ENCODE results near the gene SLC45A3.

SLC45A3 gene

DNA sequence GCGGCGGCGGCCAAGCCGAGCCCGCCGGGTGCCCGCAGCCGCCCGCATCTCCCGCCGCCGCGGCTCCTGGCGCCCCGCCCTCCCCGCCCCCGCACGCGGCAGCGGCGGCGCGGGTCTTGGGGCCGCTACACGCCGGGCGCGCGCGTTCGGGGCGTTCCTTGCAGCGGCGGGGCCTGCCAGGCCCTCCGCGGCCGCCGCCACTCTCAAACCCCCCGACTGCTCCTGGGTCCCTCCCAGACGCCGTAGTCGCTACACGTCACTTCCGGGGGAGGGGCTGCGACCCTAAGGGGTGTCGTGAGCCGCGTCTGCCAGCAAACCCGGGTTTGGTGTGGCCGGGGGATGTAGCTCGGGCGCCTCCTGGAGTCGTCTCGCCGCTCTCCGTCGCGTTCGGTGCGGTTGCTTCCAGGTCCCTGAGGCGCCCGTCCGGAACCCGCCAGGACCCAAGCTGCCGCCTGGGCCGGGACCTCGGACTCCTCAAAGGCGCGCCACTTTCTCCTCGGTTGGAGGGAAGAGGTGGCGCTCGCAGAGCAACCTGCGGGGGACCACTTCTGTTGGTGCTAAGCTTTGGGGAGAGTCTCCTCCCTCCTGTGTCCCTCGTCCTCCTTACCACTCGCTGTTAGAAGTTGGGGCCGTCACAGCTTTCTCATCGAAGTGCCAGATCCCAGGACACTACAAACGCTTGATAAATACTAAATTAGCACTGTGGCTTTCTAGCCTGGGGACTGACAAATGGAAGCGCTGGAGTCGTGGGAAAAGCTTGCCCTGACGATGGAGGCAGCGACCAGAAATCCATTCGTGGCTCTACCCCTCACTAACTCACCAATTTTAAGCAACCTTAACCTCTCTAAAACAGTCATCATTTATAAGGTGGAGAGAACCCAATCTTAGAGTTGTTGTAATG, 48.3 kb downstream of the SLC45A3 start, which contains the start of gene ELK4:
TSS of gene ELK4 (minus strand) at position 244 of the 901 bp plus-strand sequence. CDS start 8,129 bp downstream, outside the sequence.
- DNase-seq (ENCODE audit: low read depth, low spot score): peak; percentile 98
- H3K4me3 ChIP-seq (ENCODE audit: low read depth, low read length): peak within 1 kb of the TSS; percentile 80
- in situ Hi-C loops (cut with HindIII; ENCODE audit: low sequenced_read_pairs): no loop called here
- TF ChIP-seq, protein P1, sequence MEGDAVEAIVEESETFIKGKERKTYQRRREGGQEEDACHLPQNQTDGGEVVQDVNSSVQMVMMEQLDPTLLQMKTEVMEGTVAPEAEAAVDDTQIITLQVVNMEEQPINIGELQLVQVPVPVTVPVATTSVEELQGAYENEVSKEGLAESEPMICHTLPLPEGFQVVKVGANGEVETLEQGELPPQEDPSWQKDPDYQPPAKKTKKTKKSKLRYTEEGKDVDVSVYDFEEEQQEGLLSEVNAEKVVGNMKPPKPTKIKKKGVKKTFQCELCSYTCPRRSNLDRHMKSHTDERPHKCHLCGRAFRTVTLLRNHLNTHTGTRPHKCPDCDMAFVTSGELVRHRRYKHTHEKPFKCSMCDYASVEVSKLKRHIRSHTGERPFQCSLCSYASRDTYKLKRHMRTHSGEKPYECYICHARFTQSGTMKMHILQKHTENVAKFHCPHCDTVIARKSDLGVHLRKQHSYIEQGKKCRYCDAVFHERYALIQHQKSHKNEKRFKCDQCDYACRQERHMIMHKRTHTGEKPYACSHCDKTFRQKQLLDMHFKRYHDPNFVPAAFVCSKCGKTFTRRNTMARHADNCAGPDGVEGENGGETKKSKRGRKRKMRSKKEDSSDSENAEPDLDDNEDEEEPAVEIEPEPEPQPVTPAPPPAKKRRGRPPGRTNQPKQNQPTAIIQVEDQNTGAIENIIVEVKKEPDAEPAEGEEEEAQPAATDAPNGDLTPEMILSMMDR (IDR thresholded peaks at IDR 0.05; ENCODE audit: low read depth, low read length): peak; percentile 77

DNA sequence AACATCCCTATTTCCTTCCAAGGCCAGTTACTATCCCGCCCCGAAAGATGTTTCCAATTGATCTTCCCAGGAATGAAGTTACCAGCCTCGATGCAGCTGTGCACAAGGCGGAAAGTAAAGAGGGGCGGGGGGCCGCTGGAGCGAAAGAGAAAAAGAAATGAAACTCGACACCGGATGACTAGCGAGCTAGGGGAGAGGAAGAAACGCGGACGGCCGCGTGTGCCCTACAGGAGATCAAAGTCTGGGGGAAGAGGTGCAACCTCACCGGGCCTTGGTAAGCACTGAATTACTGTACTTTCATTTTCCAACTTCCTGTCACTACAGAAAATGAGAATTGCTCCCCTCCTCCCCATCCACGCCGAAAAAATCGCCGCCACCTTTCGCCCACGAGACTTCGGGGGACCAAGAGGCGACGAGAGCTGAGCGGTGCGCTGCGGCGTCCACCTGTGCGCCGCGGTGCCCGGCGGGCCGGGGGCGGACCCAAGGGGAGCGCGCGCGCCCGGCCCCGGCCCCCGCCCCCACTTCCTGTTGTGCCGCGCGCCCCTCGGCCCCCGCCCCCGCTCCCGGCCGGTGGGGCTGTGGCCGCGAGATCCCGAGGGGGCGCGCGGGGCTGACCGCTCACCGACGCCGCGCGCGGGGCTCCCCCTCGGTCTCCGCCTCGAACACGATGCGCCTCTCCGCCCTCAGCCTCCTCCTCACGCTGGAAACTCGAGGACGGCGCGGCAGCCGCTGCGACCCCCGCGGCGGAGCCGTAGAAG, 49.1 kb downstream of the SLC45A3 start:
- TF ChIP-seq, protein P1 (IDR thresholded peaks at IDR 0.05; ENCODE audit: low read depth, low read length): no peak
- peak; percentile 87 for DNase-seq (ENCODE audit: low read depth, low spot score)
- H3K4me3 ChIP-seq (ENCODE audit: low read depth, low read length): peak overlapping the region; percentile 80
- in situ Hi-C loops (cut with HindIII; ENCODE audit: low sequenced_read_pairs): no loop called here

DNA sequence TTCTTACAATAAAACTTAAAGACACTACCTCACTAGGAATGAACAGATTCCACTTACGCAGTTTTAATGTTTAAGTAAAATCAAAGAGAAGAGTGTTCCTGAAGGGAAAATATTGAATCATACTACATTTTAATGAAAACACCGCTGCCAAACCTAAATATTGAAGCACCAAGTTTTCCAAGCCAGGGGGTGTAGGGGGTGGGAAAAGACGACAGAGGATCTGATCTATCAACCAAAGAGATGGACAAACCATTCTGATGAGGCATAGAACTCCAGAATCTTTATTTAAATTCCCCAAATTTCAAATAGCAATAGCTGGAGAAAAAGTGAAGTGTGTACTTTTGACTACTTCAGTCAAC, 49.7 kb downstream of the SLC45A3 start:
- TF ChIP-seq, protein P1 (IDR thresholded peaks at IDR 0.05; ENCODE audit: low read depth, low read length): no peak
- H3K4me3 ChIP-seq (ENCODE audit: low read depth, low read length): peak overlapping the region; percentile 80
- in situ Hi-C loops (cut with HindIII; ENCODE audit: low sequenced_read_pairs): no loop called here
- DNase-seq (ENCODE audit: low read depth, low spot score): no peak

DNA sequence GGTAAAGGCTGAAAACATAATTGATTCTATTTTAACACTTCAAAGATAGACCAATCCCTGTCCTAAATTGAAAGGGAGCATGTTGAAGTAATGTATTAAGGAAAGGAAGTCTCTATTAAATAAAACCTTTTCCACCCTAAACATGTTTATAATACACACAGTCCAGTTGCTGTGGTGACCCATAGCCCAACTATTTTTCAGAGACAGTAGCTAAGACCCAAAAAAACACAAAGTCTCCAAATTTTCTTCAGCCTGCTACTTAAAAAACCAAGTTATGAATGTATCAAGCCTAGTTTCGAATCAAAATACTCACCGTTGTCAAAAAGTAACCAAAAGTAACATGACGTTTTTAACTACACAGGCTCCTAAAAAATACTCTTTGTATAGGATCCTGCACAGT, 50.1 kb downstream of the SLC45A3 start:
- H3K4me3 ChIP-seq (ENCODE audit: low read depth, low read length): peak overlapping the region; percentile 80
- in situ Hi-C loops (cut with HindIII; ENCODE audit: low sequenced_read_pairs): no loop called here
- peak; percentile 64 for DNase-seq (ENCODE audit: low read depth, low spot score)
- TF ChIP-seq, protein P1 (IDR thresholded peaks at IDR 0.05; ENCODE audit: low read depth, low read length): no peak

DNA sequence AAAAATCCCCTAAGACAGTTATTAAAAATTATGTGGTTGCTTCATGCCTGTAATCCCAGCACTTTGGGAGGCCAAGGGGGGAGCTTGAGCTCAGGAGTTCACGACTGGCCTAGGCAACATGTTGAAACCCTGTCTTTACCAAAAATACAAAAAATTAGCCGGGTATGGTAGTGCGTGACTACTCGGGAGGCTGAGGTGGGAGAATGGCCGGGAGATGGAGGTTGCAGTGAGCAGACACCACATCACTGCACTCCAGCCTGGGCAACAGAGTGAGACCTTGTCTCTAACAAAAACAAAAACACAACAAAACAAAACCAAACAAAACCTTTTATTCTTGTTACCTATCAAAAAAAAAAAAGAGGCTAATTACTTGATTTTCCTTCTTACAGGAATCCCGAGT, 50.6 kb downstream of the SLC45A3 start:
- in situ Hi-C loops (cut with HindIII; ENCODE audit: low sequenced_read_pairs): no loop called here
- TF ChIP-seq, protein P1 (IDR thresholded peaks at IDR 0.05; ENCODE audit: low read depth, low read length): no peak
- H3K4me3 ChIP-seq (ENCODE audit: low read depth, low read length): peak overlapping the region; percentile 80
- no peak for DNase-seq (ENCODE audit: low read depth, low spot score)

DNA sequence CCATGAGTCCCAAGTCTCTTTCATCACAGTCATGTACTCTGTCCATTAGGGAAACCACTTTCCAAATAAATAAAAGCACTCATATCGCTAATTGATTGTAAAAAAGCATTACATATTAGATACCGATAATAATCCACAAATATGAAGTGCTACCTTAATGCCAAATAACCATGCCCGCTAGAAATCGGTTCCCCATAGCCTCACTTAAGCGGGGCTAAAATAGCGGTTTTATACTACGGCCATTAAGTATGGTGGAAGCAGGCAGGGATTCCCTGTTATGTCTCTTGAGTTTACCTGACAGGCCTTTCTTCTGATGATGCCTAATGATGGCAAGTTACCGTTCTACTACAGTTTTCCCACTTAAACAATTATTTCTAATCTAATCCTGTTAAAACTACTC, 52.4 kb downstream of the SLC45A3 start:
- DNase-seq (ENCODE audit: low read depth, low spot score): no peak
- TF ChIP-seq, protein P1 (IDR thresholded peaks at IDR 0.05; ENCODE audit: low read depth, low read length): no peak
- in situ Hi-C loops (cut with HindIII; ENCODE audit: low sequenced_read_pairs): no loop called here
- H3K4me3 ChIP-seq (ENCODE audit: low read depth, low read length): no peak overlapping the region

Data from astrocyte of the spinal cord (primary cell).